Neuronal stem cell (in vitro differentiated cells): ENCODE measurements around the gene CCM2.

Experiments
- DNase-seq: peaks from one replicate; pipeline ENCODE4 v3.0.0-alpha.2; 2013; ENCODE audit warnings: low spot score
- H2AFZ ChIP-seq: one replicate; pipeline ENCODE4 v1.6.1; 2013; ENCODE audit warnings: mild to moderate bottlenecking, low read length, inconsistent platforms
- H2AK5ac ChIP-seq: 2 replicates; pipeline ENCODE4 v1.6.1; 2013; ENCODE audit warnings: low read depth, mild to moderate bottlenecking, inconsistent platforms, low read length, moderate library complexity, mixed read lengths
- H2BK120ac ChIP-seq: 2 replicates; pipeline ENCODE4 v1.6.1; 2013; ENCODE audit warnings: low read depth, mild to moderate bottlenecking, inconsistent platforms, low read length, moderate library complexity, mixed read lengths
- H2BK12ac ChIP-seq: one replicate; pipeline ENCODE4 v1.6.1; 2013; ENCODE audit warnings: low read length, inconsistent platforms
- H2BK15ac ChIP-seq: 2 replicates; pipeline ENCODE4 v1.6.1; 2013; ENCODE audit warnings: mild to moderate bottlenecking, low read length, inconsistent platforms, mixed read lengths
- H2BK5ac ChIP-seq: one replicate; pipeline ENCODE4 v1.6.1; 2013; ENCODE audit warnings: inconsistent platforms, mild to moderate bottlenecking, low read length, moderate library complexity
- H3K14ac ChIP-seq: one replicate; pipeline ENCODE4 v1.6.1; 2013; ENCODE audit warnings: low read length, inconsistent platforms
- H3K18ac ChIP-seq: 2 replicates; pipeline ENCODE4 v1.6.1; 2013; ENCODE audit warnings: low read length, inconsistent platforms
- H3K23ac ChIP-seq: 2 replicates; pipeline ENCODE4 v1.6.1; 2013; ENCODE audit warnings: low read depth, mild to moderate bottlenecking, mixed read lengths, low read length, inconsistent platforms; ENCODE audit not compliant: poor library complexity
- H3K27ac ChIP-seq: replicated peaks from 3 replicates; pipeline ENCODE4 v1.5.1; 2013; ENCODE audit warnings: low read length, inconsistent platforms
- H3K27me3 ChIP-seq, 3 experiments: 2 replicates each; pipeline ENCODE4 v1.6.1; 2013; ENCODE audit warnings: low read length in 3 of 3, mild to moderate bottlenecking in 2 of 3, inconsistent platforms in 1 of 3, low read depth in 1 of 3, mixed read lengths in 1 of 3, moderate library complexity in 1 of 3; ENCODE audit not compliant: control insufficient read depth in 3 of 3, insufficient read depth in 3 of 3
- H3K36me3 ChIP-seq, 2 donors: replicated peaks in 1 of 2; 2 replicates each; pipeline ENCODE4 v1.6.1; 2013; ENCODE audit warnings: low read length in 2 of 2; ENCODE audit not compliant: control insufficient read depth in 2 of 2, insufficient read depth in 2 of 2
- H3K4ac ChIP-seq: 2 replicates; pipeline ENCODE4 v1.6.1; 2013; ENCODE audit warnings: inconsistent platforms, mild to moderate bottlenecking, low read length, moderate library complexity
- H3K4me1 ChIP-seq, 2 donors: 1 replicate in 1 of 2; 2 replicates in 1 of 2; pipeline ENCODE4 v1.6.1; 2013; ENCODE audit warnings: low read length in 2 of 2, low read depth in 1 of 2; ENCODE audit not compliant: control insufficient read depth in 2 of 2, insufficient read depth in 1 of 2
- H3K4me2 ChIP-seq: one replicate; pipeline ENCODE4 v1.6.1; 2013; ENCODE audit warnings: mild to moderate bottlenecking, low read length, inconsistent platforms; ENCODE audit not compliant: insufficient read depth, poor library complexity, severe bottlenecking
- H3K4me3 ChIP-seq, 2 donors: 2 replicates each; pipeline ENCODE4 v1.5.1; 2013; ENCODE audit warnings: low read length in 2 of 2, mild to moderate bottlenecking in 2 of 2, inconsistent platforms in 1 of 2, moderate library complexity in 1 of 2
- H3K79me1 ChIP-seq: one replicate; pipeline ENCODE4 v1.6.1; 2013; ENCODE audit warnings: low read depth, mild to moderate bottlenecking, inconsistent platforms, low read length, moderate library complexity
- H3K9ac ChIP-seq: one replicate; pipeline ENCODE4 v1.6.1; 2013; ENCODE audit warnings: mild to moderate bottlenecking, low read depth, low read length, inconsistent platforms; ENCODE audit not compliant: poor library complexity
- H3K9me3 ChIP-seq, 2 donors: replicated peaks in 1 of 2; 2 replicates each; pipeline versions ENCODE3 to v1.6.1; 2013; ENCODE audit warnings: low read length in 2 of 2, mild to moderate bottlenecking in 2 of 2, inconsistent platforms in 1 of 2, low read depth in 1 of 2, mixed read lengths in 1 of 2, moderate library complexity in 1 of 2; ENCODE audit not compliant: control insufficient read depth in 2 of 2, insufficient read depth in 1 of 2
- H4K8ac ChIP-seq: one replicate; pipeline ENCODE4 v1.6.1; 2013; ENCODE audit warnings: low read depth, mild to moderate bottlenecking, inconsistent platforms, low read length, moderate library complexity
- H4K91ac ChIP-seq: one replicate; pipeline ENCODE4 v1.6.1; 2013; ENCODE audit warnings: low read length, low read depth, mild to moderate bottlenecking, inconsistent platforms; ENCODE audit not compliant: poor library complexity
- WGBS, 2 donors: extraction: QIAGEN DNeasy Blood & Tissue Kit; methylation state at CpG; one replicate each; pipeline ENCODE4 v1.1.7; 2013; ENCODE audit warnings: missing lambda C conversion rate in 2 of 2, mixed read lengths in 1 of 2; ENCODE audit not compliant: insufficient read length in 2 of 2, insufficient replicate concordance in 1 of 2; ENCODE audit errors: extremely low coverage in 2 of 2; 5-methylcytosine and 5-hydroxymethylcytosine counted together

The CCM2 gene

GRCh38 chr7:45052011-45052410, 52.0 kb downstream of the CCM2 start:
- H3K4me1 ChIP-seq, result no peaks in the 10 kb centered on the region
- H2BK5ac ChIP-seq, result no peak overlapping the region
- H3K36me3 ChIP-seq, result peaks cover 5 to 41% of the 10 kb centered on the region in 2 donors
- DNase-seq, result no peak
- H3K9me3 ChIP-seq, result peaks cover 0 to 3% of the 10 kb centered on the region in 2 donors
- no peak overlapping the region for H4K8ac ChIP-seq
- no peaks in the 10 kb centered on the region for H3K27me3 ChIP-seq
- H3K4me3 ChIP-seq, result no peak overlapping the region
- H2BK15ac ChIP-seq, result no peak overlapping the region
- no peak overlapping the region for H3K9ac ChIP-seq
- no peak overlapping the region for H3K18ac ChIP-seq
- H3K27ac ChIP-seq, result no peak overlapping the region
- no CpG with 5 or more reads among the region's 3 CpGs for WGBS, 2 donors
- no peak overlapping the region for H2AFZ ChIP-seq
- no peak overlapping the region for H4K91ac ChIP-seq
- H3K79me1 ChIP-seq, result peaks cover 5% of the 10 kb centered on the region
- no peak overlapping the region for H2AK5ac ChIP-seq
- H3K14ac ChIP-seq, result no peak overlapping the region
- H2BK120ac ChIP-seq, result no peak overlapping the region
- no peak overlapping the region for H3K23ac ChIP-seq
- no peak overlapping the region for H2BK12ac ChIP-seq
- no peak overlapping the region for H3K4ac ChIP-seq
- no peak overlapping the region for H3K4me2 ChIP-seq

- Histone ChIP-seq H3K9me3 (peaks cover 0 to 3% of the 10 kb centered on the region in 2 donors), H3K36me3 (peaks cover 6 to 39% of the 10 kb centered on the region in 2 donors), H2BK120ac (no peak overlapping the region), H3K14ac (no peak overlapping the region), H2BK5ac (no peak overlapping the region), H3K18ac (no peak overlapping the region), H4K8ac (no peak overlapping the region), H3K9ac (no peak overlapping the region), H3K4me1 (no peaks in the 10 kb centered on the region), H3K27me3 (no peaks in the 10 kb centered on the region), H2BK15ac (no peak overlapping the region), H3K4me3 (no peak overlapping the region), H2AFZ (no peak overlapping the region), H3K79me1 (peaks cover 5% of the 10 kb centered on the region), H2BK12ac (no peak overlapping the region), H2AK5ac (no peak overlapping the region), H3K23ac (no peak overlapping the region), H3K27ac (no peak overlapping the region), H3K4ac (no peak overlapping the region), H4K91ac (no peak overlapping the region), H3K4me2 (no peak overlapping the region)
- no CpG with 5 or more reads among the region's 6 CpGs for WGBS, 2 donors
- no peak for DNase-seq
Measured at GRCh38 chr7:45053401-45053800, 53.4 kb downstream of the CCM2 start.

DNA sequence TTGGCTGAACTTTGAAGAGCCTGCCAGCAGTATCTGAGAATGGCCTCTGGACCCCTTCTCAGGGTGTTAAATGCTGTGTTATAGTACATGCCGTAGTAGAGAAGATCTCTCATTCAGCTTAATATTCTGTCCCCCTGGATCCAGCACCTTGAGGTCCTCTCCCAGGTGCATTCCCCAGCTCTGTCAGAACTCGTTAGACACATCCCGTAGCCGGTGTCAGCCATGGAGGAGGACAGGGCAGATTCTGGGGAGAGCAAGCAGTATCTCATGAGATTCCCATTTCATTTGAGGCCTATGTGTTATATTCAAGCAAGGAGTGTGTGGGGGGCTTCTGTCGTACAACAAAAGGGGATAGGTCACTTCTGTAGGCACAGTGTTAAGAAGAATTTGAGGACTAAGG, 53.9 kb downstream of the CCM2 start:
- Histone ChIP-seq H3K4ac (no peak overlapping the region), H3K9me3 (peaks cover 0 to 3% of the 10 kb centered on the region in 2 donors), H2BK5ac (no peak overlapping the region), H2BK15ac (no peak overlapping the region), H2AK5ac (no peak overlapping the region), H3K23ac (no peak overlapping the region), H3K18ac (no peak overlapping the region), H3K9ac (no peak overlapping the region), H2AFZ (no peak overlapping the region), H3K4me2 (no peak overlapping the region), H3K4me3 (no peak overlapping the region), H4K8ac (no peak overlapping the region), H3K79me1 (peaks cover 5% of the 10 kb centered on the region), H2BK120ac (no peak overlapping the region), H4K91ac (no peak overlapping the region), H2BK12ac (no peak overlapping the region), H3K27me3 (no peaks in the 10 kb centered on the region), H3K27ac (no peak overlapping the region), H3K14ac (no peak overlapping the region), H3K36me3 (peaks cover 6 to 39% of the 10 kb centered on the region in 2 donors), H3K4me1 (no peaks in the 10 kb centered on the region)
- no peak for DNase-seq
- WGBS, 2 donors, result no CpG with 5 or more reads among the region's 5 CpGs

DNA sequence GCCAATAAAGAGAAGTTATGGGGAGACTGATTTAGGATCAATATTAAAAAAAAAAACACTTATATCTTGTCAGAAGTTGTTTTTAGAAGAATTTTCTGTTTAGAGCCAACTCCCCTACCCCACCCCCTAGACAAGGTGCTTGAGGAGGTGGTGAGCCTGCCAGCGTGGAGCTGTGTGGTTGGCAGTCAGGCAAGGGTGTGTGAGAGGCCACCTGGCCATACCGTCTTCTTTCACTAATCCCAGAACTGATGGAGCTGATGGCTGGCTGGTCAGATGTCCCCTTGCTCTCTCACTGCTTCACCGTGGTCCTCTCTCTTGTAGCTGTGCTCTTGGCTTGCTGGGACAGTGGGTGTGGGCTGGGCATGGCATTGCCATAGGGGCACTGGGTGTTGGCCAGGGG, 54.4 kb downstream of the CCM2 start:
- Histone ChIP-seq H3K14ac (no peak overlapping the region), H3K79me1 (peaks cover 5% of the 10 kb centered on the region), H2BK120ac (no peak overlapping the region), H3K18ac (no peak overlapping the region), H2AFZ (no peak overlapping the region), H3K4me1 (no peaks in the 10 kb centered on the region), H2BK15ac (no peak overlapping the region), H3K9ac (no peak overlapping the region), H3K4me2 (no peak overlapping the region), H3K4ac (no peak overlapping the region), H4K91ac (no peak overlapping the region), H4K8ac (no peak overlapping the region), H3K9me3 (peaks cover 0 to 3% of the 10 kb centered on the region in 2 donors), H3K4me3 (no peak overlapping the region), H3K27ac (no peak overlapping the region), H3K27me3 (no peaks in the 10 kb centered on the region), H2BK12ac (no peak overlapping the region), H2BK5ac (no peak overlapping the region), H3K23ac (no peak overlapping the region), H3K36me3 (peaks cover 6 to 35% of the 10 kb centered on the region in 2 donors), H2AK5ac (no peak overlapping the region)
- WGBS, 2 donors, result no CpG with 5 or more reads among the region's 3 CpGs
- no peak for DNase-seq
